Fibroblast of pulmonary artery (primary cell): ENCODE results near the gene C11orf16.

Experiments used
- DNase-seq: peaks from one replicate; pipeline ENCODE4 v3.0.0-alpha.2; 2010; ENCODE audit warnings: low read depth
- H3K4me3 ChIP-seq: replicated peaks from 2 replicates; pipeline ENCODE4 v1.5.1; 2011; ENCODE audit warnings: low read depth, mild to moderate bottlenecking, control low read depth, low read length, moderate library complexity
- CTCF ChIP-seq: IDR thresholded peaks from 2 replicates; pipeline ENCODE4 v1.5.1; 2011; ENCODE audit warnings: mild to moderate bottlenecking, control low read depth, low read length, inconsistent platforms; ENCODE audit errors: missing control alignments

Gene C11orf16

DNA sequence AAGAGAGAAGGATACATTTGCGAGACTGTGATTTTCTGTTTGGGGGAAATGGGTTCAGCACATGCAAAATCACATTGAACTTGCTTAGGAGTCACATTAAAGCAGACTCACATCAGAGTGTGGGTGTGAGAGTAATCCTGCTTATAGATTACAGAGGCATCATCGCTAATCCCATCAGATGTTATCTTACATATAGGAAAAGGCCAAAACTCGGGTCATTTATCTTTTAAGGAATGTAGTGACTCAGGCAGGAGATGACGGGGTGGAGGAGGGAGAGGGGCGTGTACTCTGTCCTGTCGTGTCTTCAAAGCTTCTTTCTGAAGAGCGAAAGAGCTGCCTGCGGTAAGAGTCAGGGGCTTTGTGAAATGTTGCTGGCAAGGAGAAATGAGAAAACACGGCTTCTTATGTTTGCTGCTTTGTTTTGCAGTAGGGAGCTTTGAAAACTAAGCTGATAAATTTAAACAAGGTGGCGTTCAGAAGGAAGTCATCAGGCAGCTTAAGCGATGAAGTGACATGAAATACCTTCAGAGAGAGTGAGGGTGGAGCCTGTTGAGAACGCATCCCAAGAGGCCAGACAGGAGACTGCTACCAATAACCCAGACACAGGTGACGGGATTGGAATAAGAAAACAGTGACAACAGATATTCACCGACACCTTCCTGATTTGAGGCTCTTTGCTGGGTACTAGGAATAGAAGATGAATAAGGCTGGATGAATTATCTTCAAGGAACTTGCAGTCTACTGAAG, 2.2 kb upstream of the C11orf16 start:
- no peak for TF ChIP-seq CTCF
- no peak overlapping the region for H3K4me3 ChIP-seq
- DNase-seq, result peak; percentile 71

DNA sequence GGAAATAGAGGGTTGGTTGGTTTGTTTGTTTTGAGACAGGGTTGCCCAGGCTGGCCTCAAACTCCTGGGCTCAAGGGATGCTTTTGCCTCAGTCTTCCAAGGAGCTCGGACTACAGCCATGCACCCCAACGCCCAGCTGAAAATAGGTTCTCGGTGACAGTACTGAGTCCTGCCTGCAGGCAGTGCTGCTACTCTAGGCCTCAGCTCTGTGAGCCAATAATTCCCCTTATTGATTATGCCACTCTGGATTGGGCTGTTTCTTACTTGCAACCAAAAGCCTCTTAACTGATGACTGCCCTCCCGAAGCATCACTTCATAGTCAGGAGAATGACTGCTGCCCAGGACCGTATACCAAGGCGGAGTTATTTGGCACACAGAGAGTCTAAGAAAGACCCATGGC, 1.2 kb upstream of the C11orf16 start:
- no peak overlapping the region for H3K4me3 ChIP-seq
- TF ChIP-seq CTCF, result peak; percentile 4
- DNase-seq, result no peak

DNA sequence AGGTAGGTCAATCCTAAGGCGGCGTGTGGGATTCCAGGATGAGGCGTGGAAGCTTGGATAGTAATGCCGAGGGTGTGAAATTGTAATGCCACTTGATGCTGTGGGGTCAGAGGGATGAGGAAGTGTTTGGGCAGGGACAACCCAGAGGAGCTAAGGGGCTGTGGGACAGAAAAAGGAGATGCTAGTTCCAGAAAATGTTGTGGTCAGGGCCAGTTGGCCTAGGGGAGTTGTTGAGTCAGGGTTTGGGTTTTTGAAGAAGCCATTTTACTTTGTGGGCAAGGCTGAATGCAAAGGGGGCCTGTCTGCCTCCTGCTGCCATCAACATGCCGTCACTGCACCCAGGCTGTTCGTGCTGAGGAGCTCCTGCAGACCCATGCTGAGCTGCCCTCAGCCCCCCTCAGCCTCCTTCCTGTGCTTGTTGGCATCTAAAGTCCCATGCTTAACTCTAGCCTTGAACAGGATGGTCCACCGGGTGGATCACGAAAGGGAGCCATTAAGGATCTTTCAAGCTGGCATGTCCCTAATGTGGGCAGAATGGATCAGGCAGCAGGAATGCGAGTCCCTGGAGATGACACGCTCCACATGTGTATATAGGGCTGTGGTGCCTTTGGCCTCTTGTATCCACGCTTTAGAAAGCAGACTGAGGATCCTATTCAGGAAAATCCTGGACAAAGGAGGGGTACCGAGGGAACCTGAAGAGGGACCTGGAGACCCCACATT, 2.1 kb downstream of the C11orf16 start:
- DNase-seq, result no peak
- no peak for TF ChIP-seq CTCF
- no peak overlapping the region for H3K4me3 ChIP-seq

DNA sequence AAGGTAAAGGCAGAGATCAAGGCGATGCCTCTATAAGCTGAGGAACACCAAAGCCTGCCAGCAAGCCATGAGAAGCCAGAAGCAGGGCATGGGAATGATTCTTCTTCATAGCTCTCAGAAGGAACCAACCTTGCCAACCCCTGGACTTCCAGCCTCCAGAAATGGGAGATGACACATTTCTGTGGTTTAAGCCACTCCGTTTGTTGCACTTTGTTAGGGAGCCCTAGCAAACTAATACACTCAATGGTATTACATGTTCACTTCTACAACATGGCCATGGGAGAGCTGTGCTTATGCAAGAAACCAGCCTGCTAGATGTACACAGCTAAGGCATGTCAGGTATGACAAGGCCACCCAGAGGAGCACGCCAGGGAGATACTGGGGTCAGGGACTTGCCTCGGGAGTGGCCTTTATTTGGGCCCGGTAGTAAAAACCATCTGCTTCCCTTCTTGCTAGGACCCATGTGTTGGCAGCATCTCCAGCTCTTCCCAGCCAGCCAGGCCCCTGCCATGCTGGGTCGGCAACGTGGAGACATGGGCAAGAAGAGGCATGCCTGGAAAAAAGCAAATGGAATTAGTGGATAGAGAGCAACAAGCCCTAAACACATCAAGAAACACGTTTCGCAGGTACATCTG, 3.6 kb downstream of the C11orf16 start:
- H3K4me3 ChIP-seq, result no peak overlapping the region
- no peak for DNase-seq
- TF ChIP-seq CTCF, result no peak

- no peak for DNase-seq
- H3K4me3 ChIP-seq, result no peak overlapping the region
- no peak for TF ChIP-seq CTCF
These were observed 4.5 kb downstream of the C11orf16 start for GRCh38 chr11:8928205-8928604.

DNA sequence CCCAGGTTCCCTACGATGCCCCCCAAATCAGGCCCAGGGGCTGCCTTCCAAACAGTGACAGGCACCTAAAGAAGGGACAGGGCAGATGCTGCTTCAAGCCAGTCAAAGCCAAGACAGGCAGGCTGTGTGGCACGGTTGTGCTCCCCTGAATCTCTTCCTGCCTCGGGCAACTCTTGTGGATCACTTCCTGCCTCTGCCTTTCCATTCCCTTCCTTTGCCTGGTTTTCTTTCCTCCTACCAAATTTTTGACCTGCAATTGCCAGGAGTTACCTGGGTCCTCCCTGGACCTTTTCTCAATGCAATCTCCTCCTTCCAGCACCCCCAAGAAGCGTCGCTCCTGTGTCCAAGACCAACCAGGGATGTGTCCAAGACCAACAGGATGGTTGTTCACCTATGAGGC, 5.5 kb downstream of the C11orf16 start:
- H3K4me3 ChIP-seq, result no peak overlapping the region
- DNase-seq, result no peak
- TF ChIP-seq CTCF, result no peak
